ENCODE data around the gene APPL2.

Gene APPL2

DNA sequence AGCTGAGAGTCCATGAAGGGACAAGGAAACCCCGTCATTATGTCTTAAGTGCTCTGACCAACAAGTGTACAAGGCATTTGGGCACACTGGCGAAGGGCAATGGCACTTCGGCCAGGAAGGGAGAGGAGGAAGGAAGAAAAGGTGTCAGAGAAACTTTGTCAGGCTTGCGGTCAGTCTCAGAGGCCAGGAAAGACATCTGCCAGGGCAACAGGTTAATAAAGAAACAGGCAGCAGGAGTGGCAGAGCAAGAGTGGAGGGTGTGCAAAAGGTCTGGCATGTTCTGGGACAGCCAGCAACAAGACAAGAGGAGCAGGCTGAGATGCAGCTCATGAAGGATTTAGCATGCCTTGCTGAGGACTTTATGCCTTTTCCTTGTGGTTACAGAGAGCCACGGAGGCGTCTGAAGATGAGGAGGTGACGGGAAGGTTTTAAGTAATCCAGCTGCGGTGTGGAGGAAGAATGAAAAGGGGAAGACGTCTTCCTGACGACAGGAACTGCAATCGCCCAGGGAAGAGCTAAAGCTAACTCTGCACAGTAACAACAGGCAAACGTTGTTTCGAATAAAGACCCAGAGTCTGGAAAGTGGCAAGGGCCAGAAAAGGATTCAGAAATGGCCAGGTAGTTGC, 13.1 kb downstream of the APPL2 start:
- DNase-seq (ENCODE audit: low read depth in 2 of 2) = no peak

DNA sequence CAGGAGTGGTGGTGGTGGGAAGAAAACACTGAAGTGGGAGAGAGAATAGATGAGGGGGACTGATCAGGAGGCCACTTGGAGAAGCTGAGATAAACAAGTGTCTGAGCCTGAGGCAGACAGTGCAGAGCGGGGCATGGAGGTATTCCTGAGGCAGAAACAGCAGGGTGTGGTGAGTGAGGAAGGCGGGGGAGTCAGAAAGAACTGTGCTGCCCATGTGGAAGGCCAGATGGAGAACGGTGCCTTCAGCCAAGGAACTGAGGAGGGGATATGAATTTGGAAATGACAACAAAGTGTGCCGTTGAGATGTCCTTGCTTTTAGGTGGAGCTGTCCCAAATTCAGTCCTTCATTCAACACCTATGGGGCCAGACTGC, 13.7 kb downstream of the APPL2 start:
- no peak for DNase-seq (ENCODE audit: low read depth in 2 of 2)

DNA sequence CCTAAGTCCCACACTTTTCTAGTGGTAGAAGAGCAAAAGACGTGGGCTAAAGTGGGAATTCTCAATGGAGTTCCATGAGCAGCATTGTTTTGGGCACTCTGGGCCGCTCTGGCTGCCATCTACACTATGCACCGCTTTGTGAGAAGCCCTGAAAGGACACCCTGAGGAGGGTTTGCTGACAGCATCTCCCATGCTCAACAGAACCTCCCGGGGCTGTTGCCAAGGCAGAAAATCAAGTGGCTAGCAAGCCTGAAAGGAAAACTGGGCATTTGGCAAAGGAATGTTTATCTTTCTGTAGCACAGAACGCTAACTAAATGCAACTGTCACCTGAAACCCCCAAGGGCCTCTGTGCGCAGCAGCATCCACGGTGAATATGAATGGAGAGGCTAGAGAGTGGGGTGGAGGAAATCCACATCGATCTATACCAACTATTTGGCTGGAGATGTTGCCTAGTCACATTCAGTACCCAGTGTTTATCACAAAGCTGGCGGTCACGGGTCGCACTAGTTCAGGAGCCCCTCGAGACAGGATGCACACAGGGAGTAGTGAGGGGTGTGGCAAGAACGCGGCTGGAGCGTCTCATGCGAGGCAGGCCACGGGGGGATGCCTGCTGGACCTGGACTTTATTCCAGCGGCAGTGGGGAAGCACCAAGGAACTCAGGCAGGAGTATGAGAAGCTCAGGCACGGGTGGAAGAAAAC, 14.2 kb downstream of the APPL2 start:
- no peak for DNase-seq (ENCODE audit: low read depth in 2 of 2)

DNA sequence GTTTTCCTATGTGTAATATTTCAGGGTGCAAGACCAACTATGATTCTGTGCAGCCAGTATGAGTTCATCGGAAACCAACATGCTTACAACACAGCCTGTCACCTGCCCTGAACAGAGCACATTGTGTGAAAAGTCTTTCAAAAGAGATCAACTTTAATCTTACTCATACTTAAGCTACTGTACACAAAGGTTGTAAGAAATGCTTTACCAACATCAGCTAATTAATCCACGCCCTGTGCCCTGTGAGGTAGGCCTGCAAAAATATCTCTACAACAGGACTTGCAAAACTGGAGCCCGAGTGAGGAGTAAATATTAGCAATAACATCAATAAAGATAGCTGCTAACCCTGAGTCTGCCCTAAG, 15.1 kb downstream of the APPL2 start:
- no peak for DNase-seq (ENCODE audit: low read depth in 2 of 2)

DNA sequence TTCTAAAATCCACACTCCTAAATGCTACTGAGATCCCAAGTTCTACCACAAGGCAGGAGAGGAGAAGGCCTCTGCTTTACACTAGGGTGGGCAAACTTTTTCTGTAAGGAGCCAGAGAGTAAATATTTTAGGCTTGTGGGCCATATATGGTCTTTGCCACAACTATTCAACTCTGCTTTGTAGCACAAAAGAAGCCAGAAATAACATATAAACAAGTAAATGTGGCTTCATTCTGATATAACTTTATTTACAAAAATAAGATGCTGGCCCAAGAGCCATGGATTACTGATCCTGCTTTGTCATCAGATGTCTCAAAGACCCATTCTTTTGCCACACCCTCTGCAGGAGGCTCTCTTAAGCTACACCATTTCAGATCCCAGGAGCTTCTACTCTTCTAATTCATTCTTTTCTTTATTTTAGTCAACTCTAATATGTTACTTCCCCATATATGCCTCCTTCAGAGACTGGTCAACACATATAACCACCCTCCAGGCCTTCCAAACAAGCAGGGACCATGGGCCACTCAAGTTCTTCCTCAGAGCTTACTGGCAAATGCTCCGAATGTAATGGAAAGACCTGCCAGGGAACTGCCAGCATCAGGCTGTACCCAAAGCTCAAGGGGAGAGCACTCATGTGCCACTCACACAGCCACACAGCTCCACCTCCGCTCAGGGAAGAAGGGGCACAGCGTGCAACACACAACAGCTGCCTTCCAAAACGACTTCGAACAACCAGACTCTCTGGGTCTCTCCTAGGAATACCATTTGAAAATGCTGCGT, 15.6 kb downstream of the APPL2 start:
- no peak for DNase-seq (ENCODE audit: low read depth in 2 of 2)

DNA sequence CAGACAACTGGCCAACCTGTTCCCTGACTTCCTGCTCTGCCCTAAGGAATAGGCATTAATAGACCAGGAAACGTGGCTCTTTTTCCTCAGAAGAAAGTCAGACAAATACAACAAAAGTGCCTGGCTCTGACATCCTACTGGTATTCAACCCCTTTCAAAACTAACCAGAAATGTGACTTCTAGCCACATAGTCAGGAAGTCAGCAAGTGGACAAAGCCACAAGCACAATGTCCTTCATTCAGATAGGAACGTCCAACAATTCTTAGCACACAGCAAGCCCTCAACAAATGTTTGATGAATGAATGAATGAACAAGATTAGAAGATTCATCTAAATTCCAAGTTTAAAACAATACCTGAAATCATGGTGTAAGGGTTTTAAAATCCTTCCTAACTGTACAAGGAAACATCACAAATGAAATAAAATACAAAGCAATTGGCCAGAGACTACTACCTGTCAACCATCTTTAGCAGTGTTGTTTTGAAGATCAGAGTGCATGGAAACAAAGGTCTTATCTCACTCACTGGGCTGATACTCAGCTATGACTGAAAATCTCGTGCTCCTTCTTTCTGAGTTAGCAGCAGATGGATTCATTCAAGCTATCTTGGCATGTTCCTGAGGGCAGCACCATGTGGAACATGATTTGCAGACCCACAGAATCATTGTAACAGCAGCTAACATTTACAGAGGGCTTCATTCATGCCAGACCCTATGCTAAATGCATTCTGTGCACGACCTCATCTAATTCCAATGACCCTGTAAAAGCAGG, 16.5 kb downstream of the APPL2 start:
- no peak for DNase-seq (ENCODE audit: low read depth in 2 of 2)

DNA sequence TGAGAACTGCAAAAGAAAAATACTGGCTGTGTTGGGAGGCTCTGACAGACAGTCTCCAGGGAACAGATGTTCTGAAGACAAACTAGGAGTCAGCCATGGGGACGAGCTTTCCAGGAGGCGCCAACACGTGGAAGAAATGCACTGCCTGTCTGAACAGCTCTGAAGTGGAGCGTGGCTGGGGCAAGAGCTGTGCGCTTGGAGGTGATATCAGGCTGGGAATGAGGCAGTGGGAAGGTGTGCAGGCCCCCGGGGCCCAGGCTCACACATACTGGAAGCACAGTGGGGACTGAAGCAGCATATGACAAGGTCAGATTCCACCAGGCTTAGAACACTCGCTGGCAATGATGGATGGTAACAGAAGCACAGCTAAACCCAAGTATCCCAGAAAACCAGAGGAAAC, 17.5 kb downstream of the APPL2 start:
- DNase-seq (ENCODE audit: low read depth in 2 of 2) = no peak

DNA sequence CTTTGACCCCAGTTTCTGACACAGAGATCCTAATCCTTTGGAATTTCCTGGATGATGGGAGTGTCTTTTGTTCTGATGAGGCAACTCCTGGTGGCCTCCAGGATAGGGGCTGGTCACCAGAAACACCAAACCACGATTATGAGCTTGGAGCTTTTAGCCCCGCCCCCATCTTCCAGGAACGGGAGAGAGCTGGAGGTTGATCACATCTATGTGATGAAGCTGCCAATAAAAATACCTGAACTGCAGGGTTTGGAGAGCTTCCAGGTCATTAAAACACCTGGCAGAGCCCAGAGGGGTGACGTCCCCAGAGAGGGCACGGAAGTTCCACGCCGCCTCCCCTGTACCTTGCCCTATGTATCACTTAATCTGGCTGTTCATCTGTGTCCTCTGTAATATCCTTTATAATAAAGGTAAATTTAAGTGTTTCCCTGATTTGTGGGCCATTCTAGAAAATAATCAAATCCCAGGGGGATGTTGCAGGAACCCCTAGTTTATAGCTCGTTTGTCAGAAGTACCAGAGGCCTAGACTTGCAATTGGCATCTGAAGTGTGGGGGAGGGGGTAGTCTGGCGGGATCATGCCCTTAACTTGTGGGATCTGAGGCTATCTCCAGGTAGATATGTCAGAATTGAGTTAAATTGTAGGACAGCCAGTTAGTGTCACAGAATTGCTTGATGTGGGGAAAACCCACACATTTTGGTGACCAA, 21.2 kb downstream of the APPL2 start:
- no peak for DNase-seq (ENCODE audit: low read depth in 2 of 2)

DNA sequence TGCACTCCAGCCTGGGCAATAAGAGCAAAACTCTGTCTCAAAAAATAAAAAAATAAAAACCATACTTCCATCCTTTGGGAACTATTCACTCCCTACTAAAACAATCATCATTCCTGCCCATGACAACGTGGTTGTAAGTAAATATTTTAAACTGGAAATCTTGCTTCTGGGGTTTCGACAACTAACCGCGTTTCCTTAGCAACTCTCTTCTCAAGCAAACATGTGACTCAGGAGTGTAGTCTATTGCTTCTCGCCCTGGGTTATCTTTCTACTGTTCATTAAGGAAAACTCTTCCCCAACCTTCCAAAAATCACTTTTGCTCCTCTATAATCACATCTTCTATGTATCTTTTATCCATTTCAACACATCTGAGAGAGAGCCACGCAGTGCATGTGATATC, 21.8 kb downstream of the APPL2 start:
- no peak for DNase-seq (ENCODE audit: low read depth in 2 of 2)

DNA sequence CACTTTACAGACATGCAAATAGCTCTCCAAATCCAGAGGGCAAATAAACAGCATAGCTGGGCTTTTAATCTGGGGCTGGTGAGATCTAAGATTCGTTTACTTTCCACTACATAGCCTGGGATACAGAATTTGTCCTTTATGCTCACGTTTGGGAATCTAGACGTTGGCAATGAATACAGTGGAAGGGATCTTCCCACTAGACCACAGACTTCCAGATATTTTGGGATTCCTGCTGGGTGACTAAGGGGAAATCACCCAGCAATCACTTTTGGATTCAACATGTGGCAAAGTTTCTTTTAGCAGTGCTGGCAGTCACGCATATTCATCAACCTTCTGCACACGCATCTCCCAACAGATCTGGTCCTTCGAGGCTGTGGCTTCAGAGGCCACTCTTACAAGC, 23.5 kb downstream of the APPL2 start:
- DNase-seq (ENCODE audit: low read depth in 2 of 2) = peak; percentile 73 to 77

DNA sequence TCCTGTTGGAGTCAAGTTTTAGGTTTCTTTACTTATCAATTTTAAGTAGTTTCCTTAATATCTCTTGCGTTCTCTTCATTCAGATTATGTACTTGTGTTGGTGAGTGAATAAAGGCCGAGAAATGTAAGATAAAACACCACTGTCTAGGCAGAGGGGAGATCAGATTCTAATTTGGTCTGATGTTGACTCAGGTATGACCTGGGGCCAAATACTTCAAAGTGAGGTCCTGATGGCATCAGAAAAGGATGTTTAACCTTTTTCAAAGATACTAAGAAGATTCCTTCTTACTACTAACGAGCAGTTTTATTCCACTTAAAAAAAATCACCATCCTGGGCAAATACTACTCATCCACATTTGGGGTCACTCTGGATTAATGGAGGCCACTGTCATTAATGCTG, 26.9 kb downstream of the APPL2 start:
- DNase-seq (ENCODE audit: low read depth in 2 of 2) = no peak

DNA sequence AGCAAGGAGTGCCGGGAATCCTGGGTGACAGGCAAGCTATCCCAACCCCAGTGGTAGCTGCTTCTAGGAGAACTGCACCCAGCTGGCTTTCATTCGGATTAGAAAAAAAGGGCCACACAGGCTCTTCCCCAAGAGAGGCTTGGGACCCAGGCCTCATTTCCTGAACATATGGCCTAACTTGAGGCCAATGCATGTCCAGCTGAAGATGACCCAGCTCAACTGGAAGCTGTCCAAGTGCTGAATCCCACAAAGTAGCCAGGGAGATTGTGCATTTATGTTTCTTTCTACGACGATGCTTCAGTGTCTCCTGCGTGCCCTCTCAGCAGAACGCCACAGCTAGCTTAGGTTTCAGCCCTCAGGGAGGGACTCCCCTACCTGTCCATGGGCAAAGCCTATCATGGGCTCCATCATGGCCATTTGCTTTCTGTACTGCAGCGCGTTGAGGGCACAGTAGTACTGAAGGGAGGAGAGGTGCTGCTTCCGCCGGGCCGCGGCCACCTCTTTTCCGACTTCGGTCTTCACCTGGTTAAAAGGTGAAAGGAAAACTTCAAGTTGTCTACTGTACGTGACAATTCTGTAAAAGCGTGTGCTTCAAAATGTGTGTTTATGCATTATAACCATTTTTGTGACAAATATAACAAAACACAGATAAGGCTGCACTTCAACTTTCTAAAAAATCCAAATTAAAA, 29.1 kb downstream of the APPL2 start:
- DNase-seq (ENCODE audit: low read depth in 2 of 2) = no peak

DNA sequence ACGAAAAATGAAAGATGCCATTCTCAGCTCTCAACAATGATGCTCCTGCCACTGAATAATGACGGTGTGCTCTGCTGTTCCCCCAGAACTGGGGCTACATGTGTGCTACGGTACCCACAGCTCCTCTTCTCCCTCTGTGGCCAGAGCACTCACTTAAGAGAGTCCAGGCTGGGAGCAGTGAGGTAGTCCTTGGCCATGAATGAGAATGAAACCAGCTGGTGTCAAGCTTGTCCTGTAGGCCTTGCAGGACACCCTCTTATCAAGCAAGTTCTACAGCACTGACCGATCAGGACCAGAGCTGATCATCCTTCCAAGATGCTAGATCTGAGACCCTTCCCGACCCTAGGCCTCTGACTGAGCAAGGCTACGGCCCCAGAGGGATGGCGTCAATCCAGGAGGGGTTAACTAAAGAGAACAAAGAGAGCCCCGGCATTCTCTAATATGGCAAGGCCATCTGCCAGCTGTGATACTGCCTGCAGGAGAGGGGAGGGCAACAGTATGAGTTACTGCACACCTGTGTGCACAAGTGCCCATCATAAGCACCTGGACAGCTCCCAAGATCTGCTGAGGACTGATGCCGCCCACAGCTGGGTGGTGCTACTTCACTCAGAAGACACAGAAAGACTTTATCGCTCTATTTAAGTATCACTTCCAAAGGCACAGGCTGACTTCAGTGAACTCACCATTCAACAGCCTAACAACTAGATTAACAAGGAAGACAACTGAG, 30.5 kb downstream of the APPL2 start:
- no peak for DNase-seq (ENCODE audit: low read depth in 2 of 2)

DNA sequence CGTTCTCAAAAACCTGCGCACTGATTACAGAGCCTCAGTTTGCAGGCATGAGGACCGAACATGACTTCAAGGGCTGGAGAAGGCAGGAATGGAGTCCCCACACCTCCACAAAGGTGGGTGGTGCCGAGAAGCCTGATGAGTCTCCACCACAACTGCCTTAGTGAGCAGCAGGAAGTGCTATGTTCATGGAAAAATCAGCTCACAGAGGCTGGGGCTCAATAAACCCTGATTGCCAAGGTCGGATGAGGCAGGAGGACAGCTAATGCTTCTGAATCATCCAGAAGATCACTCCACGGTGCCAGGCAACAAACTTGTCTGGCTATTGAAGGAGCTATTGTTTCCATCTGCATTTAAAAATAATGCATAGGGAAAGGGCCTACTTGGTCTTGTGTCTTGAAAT, 31.1 kb downstream of the APPL2 start:
- DNase-seq (ENCODE audit: low read depth in 2 of 2) = no peak

DNA sequence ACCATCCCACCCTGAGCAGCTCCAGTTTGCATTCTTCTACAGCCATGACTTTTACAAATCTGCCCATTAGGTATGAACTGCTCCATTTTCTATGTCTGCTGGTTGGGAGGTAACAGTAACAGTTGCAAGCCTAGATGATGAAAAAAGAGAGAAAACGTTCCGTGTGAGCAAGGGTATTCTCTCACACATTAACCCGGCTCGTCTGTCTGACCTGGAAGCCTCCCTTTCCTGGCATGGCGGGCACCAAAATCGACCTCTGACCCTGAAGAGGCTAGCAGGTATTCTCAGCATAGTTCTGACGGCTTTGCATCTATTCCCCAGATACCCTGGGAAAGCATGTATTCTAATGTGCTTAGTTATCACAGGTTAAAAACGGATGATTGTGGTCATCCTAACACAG, 31.8 kb downstream of the APPL2 start:
- DNase-seq (ENCODE audit: low read depth in 2 of 2) = no peak

DNA sequence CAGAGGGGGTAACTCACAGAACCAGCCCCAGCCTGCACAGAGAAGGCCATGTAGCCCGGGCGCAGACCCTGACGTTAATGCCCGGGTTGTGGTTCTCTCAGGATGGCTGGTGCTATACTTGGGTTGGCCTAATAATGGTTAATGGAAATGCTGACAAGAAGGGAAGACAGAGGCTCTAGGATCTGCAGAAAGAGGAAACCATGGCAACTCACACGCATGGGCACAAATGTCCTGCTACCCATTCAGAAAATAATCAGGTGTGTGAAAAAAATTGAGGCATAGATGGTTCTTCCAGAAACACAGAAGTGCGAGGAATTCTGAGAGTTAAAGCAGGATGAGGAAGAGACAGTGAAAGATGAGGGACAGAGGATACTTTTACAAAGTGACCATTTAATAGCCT, 33.8 kb downstream of the APPL2 start:
- DNase-seq (ENCODE audit: low read depth in 2 of 2) = no peak

DNA sequence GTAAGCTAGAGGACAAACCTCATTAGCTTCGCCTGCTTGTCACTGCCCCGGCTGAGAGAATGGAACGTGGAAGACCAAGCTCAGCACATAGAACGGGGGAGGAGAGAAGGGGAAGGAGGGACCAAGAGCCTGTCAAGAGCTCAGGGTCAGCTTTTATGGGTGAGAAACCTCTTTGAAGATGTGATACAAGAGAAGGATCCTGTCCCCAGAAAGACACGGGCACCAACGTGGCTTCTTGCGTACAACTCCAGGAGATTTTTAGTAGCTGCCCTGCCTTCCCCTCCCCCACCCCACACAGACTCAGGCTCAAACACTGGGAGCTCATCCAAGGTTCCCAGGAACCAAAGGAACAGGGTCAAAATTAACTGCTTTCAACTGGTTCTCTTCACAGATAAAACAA, 34.7 kb downstream of the APPL2 start:
- no peak for DNase-seq (ENCODE audit: low read depth in 2 of 2)

DNA sequence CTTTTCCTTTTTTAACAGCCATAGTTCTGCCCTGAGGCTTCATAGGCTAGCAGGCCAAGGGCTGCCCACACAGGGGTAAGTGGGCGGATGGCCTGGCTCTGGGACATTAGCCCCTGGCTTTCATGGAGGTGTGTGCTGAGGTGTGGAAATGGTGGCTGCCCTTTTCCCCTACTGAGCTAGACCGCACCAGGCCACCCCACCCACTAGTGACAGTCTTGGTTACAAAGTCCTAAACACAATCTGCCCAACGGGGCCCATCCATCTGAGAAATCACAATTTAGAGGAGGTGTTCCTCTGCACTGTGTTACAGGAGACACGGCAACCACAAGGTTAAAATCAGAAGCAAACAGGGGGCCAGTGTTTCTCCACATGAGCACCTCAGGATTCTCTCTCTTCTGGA, 35.6 kb downstream of the APPL2 start:
- no peak for DNase-seq (ENCODE audit: low read depth in 2 of 2)

DNA sequence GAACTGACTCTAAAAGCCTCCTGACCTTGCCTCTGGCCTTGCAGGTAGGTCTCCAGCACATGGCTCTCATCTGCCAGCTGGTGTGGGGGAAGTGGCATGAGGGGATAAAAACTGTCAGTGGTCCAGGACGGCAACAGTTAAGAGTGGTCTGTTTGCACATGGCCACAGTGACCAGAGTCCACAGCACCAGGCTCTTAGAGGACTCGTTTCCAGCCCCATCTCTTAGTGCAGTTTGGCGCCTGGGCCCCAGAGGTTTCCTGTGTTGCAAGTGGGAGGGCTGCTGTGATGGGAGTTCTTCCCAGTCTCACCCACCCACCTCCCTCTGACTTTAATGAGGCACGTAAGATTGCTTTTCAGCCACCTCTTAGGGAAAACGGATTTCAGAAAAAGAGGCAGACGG, 37.0 kb downstream of the APPL2 start:
- DNase-seq (ENCODE audit: low read depth in 2 of 2) = no peak

DNA sequence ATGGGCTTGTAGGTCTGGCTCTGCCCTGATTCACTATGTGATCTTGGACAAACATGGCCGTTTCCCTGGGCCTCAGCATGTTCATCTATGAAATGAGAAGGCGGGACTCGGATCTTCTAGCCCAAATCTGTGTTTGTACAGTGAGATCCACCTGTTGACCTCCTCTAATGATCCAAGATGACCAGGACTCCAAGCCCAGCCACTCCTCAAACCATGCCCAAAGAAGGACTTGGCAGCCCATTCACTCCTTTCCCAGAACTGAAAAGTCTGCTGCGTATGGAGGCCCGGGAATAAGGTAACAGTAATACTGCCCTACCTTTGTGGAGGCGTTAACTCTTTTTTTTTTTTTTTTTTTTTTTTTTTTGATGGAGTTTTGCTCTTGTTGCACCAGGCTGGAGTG, 39.9 kb downstream of the APPL2 start:
- DNase-seq (ENCODE audit: low read depth in 2 of 2) = no peak

DNA sequence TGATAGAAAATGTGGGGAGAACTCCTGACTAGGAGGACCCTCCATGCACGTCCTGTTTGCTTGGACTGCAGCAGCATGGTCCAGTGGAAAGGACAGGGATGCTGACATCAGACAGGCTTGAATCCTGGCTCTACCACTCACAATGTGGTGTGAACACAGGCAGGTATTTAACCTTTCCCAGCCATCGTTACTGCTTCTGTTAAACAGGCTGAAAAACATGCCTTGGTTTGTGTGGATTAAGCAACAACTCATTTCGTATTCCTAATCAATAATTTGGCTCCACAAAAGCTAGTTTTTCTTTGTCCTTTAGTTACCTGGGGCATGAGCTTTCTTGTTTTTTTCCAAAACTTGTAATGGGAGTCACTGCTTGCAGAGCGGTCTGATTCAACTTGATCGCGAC, 41.0 kb downstream of the APPL2 start:
- no peak for DNase-seq (ENCODE audit: low read depth in 2 of 2)
